Epithelial cell of proximal tubule (primary cell): ENCODE measurements around the gene STOML3. TPM values are rescaled to one million over a fixed set of nuclear protein-coding genes. Genes with fewer than 3 reads are reported as not detected.
A peak's percentile ranks its signal among the peaks of the same experiment; 100 is the strongest.

Experiments
- DNase-seq: peaks from one replicate; pipeline ENCODE4 v3.0.0-alpha.2; 2011; ENCODE audit warnings: low read depth
- H3K4me3 ChIP-seq: 2 replicates; pipeline ENCODE4 v1.5.1; 2011; ENCODE audit warnings: low read depth, mild to moderate bottlenecking, low read length
- total RNA-seq: library from RNA; depleted of rRNA; stranded (reverse); fragments of >200 nt; gene quantifications from 2 replicates; pipeline ENCODE4 v1.2.3, GENCODE V29; 2015
- TF ChIP-seq, protein P1 (sequence below): conservative IDR thresholded peaks from 2 replicates; pipeline ENCODE4 v1.5.1; 2012; ENCODE audit warnings: low read depth, mild to moderate bottlenecking, low read length

Gene STOML3, protein sequence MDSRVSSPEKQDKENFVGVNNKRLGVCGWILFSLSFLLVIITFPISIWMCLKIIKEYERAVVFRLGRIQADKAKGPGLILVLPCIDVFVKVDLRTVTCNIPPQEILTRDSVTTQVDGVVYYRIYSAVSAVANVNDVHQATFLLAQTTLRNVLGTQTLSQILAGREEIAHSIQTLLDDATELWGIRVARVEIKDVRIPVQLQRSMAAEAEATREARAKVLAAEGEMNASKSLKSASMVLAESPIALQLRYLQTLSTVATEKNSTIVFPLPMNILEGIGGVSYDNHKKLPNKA
- not detected in 2 replicates for total RNA-seq

DNA sequence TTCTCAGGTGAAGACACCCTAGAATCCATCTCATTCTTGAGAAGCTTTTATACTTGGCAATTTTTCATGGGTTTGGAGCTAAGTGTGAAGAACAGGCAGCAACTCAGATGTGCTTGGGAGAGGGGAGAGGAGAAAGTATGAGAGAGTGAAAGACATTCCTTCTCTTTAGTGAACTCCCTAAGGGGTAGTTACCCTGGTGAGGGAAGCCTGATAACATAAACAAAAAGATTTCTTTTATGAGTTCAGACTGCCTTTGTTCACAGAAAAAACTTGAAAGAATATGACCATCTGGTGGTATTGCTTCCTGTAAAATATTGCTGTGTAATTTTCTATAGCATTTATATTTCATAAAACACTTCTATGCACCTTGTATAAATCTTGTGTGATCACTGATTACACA lies at the start of gene STOML3:
Gene STOML3, minus strand, starts transcription at position 139 of the 400 bp plus-strand sequence. Its CDS starts 110 bp downstream, at position 29.
- no peak for DNase-seq
- no peak within 1 kb of the TSS for H3K4me3 ChIP-seq
- TF ChIP-seq, protein P1, sequence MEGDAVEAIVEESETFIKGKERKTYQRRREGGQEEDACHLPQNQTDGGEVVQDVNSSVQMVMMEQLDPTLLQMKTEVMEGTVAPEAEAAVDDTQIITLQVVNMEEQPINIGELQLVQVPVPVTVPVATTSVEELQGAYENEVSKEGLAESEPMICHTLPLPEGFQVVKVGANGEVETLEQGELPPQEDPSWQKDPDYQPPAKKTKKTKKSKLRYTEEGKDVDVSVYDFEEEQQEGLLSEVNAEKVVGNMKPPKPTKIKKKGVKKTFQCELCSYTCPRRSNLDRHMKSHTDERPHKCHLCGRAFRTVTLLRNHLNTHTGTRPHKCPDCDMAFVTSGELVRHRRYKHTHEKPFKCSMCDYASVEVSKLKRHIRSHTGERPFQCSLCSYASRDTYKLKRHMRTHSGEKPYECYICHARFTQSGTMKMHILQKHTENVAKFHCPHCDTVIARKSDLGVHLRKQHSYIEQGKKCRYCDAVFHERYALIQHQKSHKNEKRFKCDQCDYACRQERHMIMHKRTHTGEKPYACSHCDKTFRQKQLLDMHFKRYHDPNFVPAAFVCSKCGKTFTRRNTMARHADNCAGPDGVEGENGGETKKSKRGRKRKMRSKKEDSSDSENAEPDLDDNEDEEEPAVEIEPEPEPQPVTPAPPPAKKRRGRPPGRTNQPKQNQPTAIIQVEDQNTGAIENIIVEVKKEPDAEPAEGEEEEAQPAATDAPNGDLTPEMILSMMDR = no peak

- no peak for DNase-seq
- H3K4me3 ChIP-seq = no peak overlapping the region
- TF ChIP-seq, protein P1 = no peak
These were observed 49.6 kb upstream of the STOML3 start for GRCh38 chr13:39040206-39040605.

DNA sequence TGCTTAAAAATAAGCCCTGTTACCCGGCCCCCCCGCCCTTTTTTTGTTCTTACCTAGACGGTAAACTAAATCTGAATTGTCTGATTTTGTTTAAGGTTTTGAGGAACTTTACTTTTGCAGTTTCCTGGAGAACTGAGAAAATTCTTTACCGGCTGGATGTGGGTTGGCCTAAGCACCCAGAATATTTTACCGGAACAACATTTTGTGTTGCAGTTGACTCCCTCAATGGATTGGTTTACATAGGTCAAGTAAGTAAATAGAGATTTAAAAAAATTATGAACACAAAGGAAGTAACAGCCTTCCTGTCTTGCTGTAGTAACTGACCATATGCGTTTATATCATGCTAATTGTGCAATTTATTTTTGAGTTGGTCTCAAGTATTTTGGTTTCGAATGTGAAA lies 48.4 kb upstream of the STOML3 start:
- TF ChIP-seq, protein P1 = no peak
- DNase-seq = no peak
- peak overlapping the region; percentile 78 for H3K4me3 ChIP-seq

GRCh38 chr13:39038569-39039030 lies 48.0 kb upstream of the STOML3 start:
- DNase-seq = no peak
- TF ChIP-seq, protein P1 = no peak
- H3K4me3 ChIP-seq = peak overlapping the region; percentile 78

- H3K4me3 ChIP-seq = peak within 1 kb of the TSS; percentile 78
- TF ChIP-seq, protein P1 = no peak
- DNase-seq = peak; percentile 68
These were observed 47.4 kb upstream of the STOML3 start, which contains the start of the genes NHLRC3 and PROSER1 for GRCh38 chr13:39037880-39038568. Gene NHLRC3, plus strand, starts transcription at chr13:39038456. Its CDS starts 184 bp downstream, at chr13:39038640. Gene PROSER1, minus strand, starts transcription at chr13:39038089. Its CDS starts 847 bp downstream, at chr13:39037242.

- no peak for DNase-seq
- H3K4me3 ChIP-seq = peak overlapping the region; percentile 78
- TF ChIP-seq, protein P1 = no peak
These were observed 46.8 kb upstream of the STOML3 start for GRCh38 chr13:39037410-39037879.
